ENCODE measurements around the gene ABCD1. TPM values are rescaled to one million over a fixed set of nuclear protein-coding genes. Genes with fewer than 3 reads are reported as not detected.

Gene ABCD1
- total RNA-seq, 1 donor from 2014 or later, result 0.79 TPM

GRCh38 chrX:153700967-153701366 lies 23.7 kb upstream of the ABCD1 start:
- Histone ChIP-seq H2AFZ (replicated peaks) (no peak overlapping the region), H3K9ac (no peak overlapping the region), H3K27me3 (no peaks in the 10 kb centered on the region), H3K9me3 (ENCODE audit: low read depth) (no peaks in the 10 kb centered on the region), H3K4me2 (no peak overlapping the region), H3F3A (ENCODE audit: low read depth) (peaks cover 7% of the 10 kb centered on the region), H3K36me3 (no peaks in the 10 kb centered on the region), H3K4me1 (no peaks in the 10 kb centered on the region), H3K4me3 (no peak overlapping the region), H4K20me1 (ENCODE audit: low read depth) (peaks cover 14% of the 10 kb centered on the region), H3K27ac (no peak overlapping the region), H3K79me2 (ENCODE audit: low read depth) (no peaks in the 10 kb centered on the region)
- Mint-ChIP-seq H3K9me3 (peaks cover 29% of the 10 kb centered on the region), H3K27me3 (ENCODE audit: insufficient read depth, low read depth) (peaks cover 4% of the 10 kb centered on the region), H3K4me1 (no peaks in the 10 kb centered on the region), H3K27ac (no peak overlapping the region), H3K36me3 (peaks cover 5% of the 10 kb centered on the region), H3K4me3 (no peak overlapping the region)
- DNase-seq (ENCODE audit: low spot score), result no peak
- TF ChIP-seq EZH2phosphoT487 (IDR thresholded peaks at IDR 0.05) (no peak), EZH2 (IDR thresholded peaks at IDR 0.05) (no peak), CTCF (IDR thresholded peaks at IDR 0.05) (no peak)

- H3K27ac ChIP-seq, result no peak overlapping the region
- H4K20me1 ChIP-seq (ENCODE audit: low read depth), result peaks cover 7% of the 10 kb centered on the region
- Mint-ChIP-seq H3K27me3 (ENCODE audit: insufficient read depth, low read depth) (peaks cover 4% of the 10 kb centered on the region), H3K36me3 (peaks cover 5% of the 10 kb centered on the region), H3K27ac (no peak overlapping the region), H3K9me3 (peaks cover 33% of the 10 kb centered on the region), H3K4me1 (no peaks in the 10 kb centered on the region), H3K4me3 (no peak overlapping the region)
- H3K27me3 ChIP-seq, result no peaks in the 10 kb centered on the region
- H3K9ac ChIP-seq, result no peak overlapping the region
- no peak for TF ChIP-seq EZH2phosphoT487 (IDR thresholded peaks at IDR 0.05)
- no peak for TF ChIP-seq EZH2 (IDR thresholded peaks at IDR 0.05)
- TF ChIP-seq CTCF (IDR thresholded peaks at IDR 0.05), result no peak
- H3K36me3 ChIP-seq, result no peaks in the 10 kb centered on the region
- no peaks in the 10 kb centered on the region for H3K9me3 ChIP-seq (ENCODE audit: low read depth)
- H2AFZ ChIP-seq (replicated peaks), result no peak overlapping the region
- no peaks in the 10 kb centered on the region for H3K4me1 ChIP-seq
- H3K79me2 ChIP-seq (ENCODE audit: low read depth), result no peaks in the 10 kb centered on the region
- no peak for DNase-seq (ENCODE audit: low spot score)
- no peak overlapping the region for H3K4me3 ChIP-seq
- H3F3A ChIP-seq (ENCODE audit: low read depth), result peaks cover 7% of the 10 kb centered on the region
- H3K4me2 ChIP-seq, result no peak overlapping the region
These were observed 22.9 kb upstream of the ABCD1 start for GRCh38 chrX:153701706-153702105.

- Mint-ChIP-seq H3K36me3 (peaks cover 5% of the 10 kb centered on the region), H3K4me1 (no peaks in the 10 kb centered on the region), H3K27ac (no peak overlapping the region), H3K9me3 (peaks cover 30% of the 10 kb centered on the region), H3K4me3 (no peak overlapping the region), H3K27me3 (ENCODE audit: insufficient read depth, low read depth) (peaks cover 4% of the 10 kb centered on the region)
- DNase-seq (ENCODE audit: low spot score), result no peak
- Histone ChIP-seq H3K27me3 (no peaks in the 10 kb centered on the region), H3K4me3 (no peak overlapping the region), H3F3A (ENCODE audit: low read depth) (peaks cover 4% of the 10 kb centered on the region), H3K4me2 (no peak overlapping the region), H3K79me2 (ENCODE audit: low read depth) (no peaks in the 10 kb centered on the region), H3K9ac (no peak overlapping the region), H4K20me1 (ENCODE audit: low read depth) (no peaks in the 10 kb centered on the region), H3K4me1 (no peaks in the 10 kb centered on the region), H2AFZ (replicated peaks) (no peak overlapping the region), H3K36me3 (no peaks in the 10 kb centered on the region), H3K9me3 (ENCODE audit: low read depth) (no peaks in the 10 kb centered on the region), H3K27ac (no peak overlapping the region)
- TF ChIP-seq EZH2phosphoT487 (IDR thresholded peaks at IDR 0.05) (no peak), CTCF (IDR thresholded peaks at IDR 0.05) (no peak), EZH2 (IDR thresholded peaks at IDR 0.05) (no peak)
These were observed 22.2 kb upstream of the ABCD1 start for GRCh38 chrX:153702336-153703035.

Measured in neural progenitor cell (in vitro differentiated cells).